Astrocyte of the cerebellum (primary cell): ENCODE results near the gene MTMR2.
"Not testable (repeated sequence)": the region's sequence is repeated elsewhere in the genome, so short reads cannot be mapped to it uniquely, and the experiment has no call there.

Source experiments
- DNase-seq: peaks from one replicate; pipeline ENCODE4 v3.0.0-alpha.2; 2011; ENCODE audit warnings: low read depth
- H3K4me3 ChIP-seq: 2 replicates; pipeline ENCODE4 v1.5.1; 2011; ENCODE audit warnings: mild to moderate bottlenecking, low read depth, low read length, moderate library complexity
- in situ Hi-C: cut with HindIII; loops from 2 replicates; pipeline ENCODE4 v1.10.0; 2017; ENCODE audit warnings: low sequenced_read_pairs
- TF ChIP-seq, protein P1 (sequence below): IDR thresholded peaks from 2 replicates; pipeline ENCODE4 v1.5.1; 2012; ENCODE audit warnings: low read length, low read depth, moderate library complexity, mild to moderate bottlenecking; ENCODE audit errors: missing control alignments

MTMR2 gene

DNA sequence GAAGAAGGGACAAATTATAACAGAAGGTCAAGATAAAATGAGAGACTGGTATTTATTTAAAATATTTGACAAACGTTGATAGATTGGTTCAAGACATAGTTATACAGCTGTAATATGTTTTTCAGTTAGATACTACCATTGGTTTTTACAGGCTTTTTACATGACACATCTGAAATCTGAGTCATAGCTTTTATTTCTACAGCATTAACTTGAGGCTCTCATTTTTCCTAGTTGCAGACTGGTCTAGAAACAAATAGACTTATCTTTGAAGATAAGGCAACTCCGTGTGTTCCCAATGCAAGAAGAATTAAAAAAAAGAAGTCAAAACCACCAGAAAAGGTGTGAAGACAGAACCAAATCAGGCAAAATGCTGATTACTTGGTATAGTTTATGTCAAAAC is 102.3 kb downstream of the MTMR2 start:
- in situ Hi-C loops = no loop called here
- TF ChIP-seq, protein P1, sequence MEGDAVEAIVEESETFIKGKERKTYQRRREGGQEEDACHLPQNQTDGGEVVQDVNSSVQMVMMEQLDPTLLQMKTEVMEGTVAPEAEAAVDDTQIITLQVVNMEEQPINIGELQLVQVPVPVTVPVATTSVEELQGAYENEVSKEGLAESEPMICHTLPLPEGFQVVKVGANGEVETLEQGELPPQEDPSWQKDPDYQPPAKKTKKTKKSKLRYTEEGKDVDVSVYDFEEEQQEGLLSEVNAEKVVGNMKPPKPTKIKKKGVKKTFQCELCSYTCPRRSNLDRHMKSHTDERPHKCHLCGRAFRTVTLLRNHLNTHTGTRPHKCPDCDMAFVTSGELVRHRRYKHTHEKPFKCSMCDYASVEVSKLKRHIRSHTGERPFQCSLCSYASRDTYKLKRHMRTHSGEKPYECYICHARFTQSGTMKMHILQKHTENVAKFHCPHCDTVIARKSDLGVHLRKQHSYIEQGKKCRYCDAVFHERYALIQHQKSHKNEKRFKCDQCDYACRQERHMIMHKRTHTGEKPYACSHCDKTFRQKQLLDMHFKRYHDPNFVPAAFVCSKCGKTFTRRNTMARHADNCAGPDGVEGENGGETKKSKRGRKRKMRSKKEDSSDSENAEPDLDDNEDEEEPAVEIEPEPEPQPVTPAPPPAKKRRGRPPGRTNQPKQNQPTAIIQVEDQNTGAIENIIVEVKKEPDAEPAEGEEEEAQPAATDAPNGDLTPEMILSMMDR = no peak
- H3K4me3 ChIP-seq = no peak overlapping the region
- DNase-seq = no peak

DNA sequence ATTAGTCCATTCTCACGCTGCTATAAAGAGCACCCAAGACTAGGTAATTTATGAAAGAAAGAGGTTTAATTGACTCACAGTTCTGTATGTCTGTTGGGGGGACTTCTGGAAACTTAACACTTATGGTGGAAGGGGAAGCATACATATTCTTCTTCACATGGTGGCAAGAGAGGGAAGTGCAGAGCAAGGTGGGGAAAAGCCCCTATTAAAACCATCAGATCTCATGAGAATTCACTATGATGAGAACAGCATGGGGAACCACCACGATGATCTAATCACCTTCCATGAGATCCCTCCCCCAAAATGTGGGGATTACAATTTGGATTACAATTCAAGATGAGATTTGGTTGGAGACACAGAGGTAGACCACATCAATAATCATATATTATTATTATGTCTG is 107.9 kb downstream of the MTMR2 start:
- no peak for DNase-seq
- TF ChIP-seq, protein P1 = no peak
- in situ Hi-C loops = no loop called here
- H3K4me3 ChIP-seq = no peak overlapping the region

DNA sequence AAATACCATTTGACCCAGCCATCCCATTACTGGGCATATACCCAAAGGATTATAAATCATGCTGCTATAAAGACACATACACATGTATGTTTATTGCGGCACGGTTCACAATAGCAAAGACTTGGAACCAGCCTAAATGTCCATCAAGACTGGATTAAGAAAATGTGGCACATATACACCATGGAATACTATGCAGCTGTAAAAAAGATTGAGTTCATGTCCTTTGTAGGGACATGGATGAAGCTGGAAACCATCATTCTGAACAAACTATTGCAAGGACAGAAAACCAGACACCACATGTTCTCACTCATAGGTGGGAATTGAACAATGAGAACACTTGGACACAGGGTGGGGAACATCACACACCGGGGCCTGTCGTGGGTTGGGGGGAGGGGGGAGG is 112.9 kb downstream of the MTMR2 start:
- H3K4me3 ChIP-seq, in situ Hi-C loops, DNase-seq: not testable (repeated sequence)

DNA sequence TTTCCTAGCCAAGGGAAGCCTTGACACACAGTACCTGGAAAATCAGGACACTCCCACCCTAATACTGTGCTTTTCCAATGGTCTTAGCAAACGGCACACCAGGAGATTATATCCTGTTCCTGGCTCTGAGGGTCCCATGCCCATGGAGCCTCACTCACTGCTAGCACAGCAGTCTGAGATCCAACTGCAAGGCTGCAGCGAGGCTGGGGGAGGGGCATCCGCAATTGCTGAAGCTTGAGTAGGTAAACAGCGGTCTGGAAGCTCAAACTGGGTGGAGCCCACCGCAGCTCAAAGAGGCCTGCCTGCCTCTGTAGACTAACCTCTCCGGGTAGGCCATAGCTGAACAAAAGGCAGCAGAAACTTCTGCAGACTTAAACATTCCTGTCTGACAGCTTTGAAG is 117.4 kb downstream of the MTMR2 start:
- DNase-seq, in situ Hi-C loops: not testable (repeated sequence)

DNA sequence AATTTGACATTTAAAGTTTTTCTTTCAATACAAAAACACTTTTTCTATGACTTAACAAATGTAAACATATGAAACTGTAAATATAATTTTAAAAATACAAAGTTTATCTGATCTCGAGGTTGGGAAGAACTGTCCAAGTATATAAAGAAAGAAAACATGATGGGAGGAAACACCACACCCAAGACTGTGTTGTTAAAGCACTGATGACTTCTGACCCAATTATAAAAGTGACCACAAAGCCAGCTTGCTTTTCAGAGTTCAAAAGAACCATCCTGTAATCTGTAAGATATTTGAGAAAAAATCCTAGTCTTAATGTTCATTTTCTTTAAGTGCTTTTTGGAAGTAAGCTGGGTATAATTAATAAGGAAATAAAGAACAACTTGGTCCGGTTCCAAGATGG is 118.0 kb downstream of the MTMR2 start:
- TF ChIP-seq, protein P1 = no peak
- no peak for DNase-seq
- in situ Hi-C loops = no loop called here
- no peak overlapping the region for H3K4me3 ChIP-seq

More for the DNA sequence above, 117.4 kb downstream of the MTMR2 start:
- not testable (repeated sequence) for H3K4me3 ChIP-seq

DNA sequence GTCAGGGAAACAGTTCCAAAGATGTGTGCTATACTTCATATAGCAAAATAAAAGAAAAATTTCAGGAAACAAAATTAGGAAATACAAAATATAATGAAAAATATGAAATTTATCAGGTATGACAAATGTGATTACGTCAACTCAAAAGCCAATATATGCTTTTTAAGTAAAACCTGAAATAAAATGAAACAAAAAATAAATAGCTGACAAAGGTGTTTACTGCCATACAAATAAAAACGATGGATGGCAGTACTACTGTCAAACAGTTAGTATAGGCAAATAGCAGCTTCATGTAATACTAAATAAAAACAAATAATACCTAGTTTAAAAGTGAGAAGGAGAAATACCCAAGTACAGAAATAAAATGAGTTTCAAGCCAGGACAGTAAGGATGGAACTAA is 119.9 kb downstream of the MTMR2 start:
- DNase-seq = no peak
- in situ Hi-C loops = no loop called here
- no peak overlapping the region for H3K4me3 ChIP-seq
- TF ChIP-seq, protein P1 = no peak

DNA sequence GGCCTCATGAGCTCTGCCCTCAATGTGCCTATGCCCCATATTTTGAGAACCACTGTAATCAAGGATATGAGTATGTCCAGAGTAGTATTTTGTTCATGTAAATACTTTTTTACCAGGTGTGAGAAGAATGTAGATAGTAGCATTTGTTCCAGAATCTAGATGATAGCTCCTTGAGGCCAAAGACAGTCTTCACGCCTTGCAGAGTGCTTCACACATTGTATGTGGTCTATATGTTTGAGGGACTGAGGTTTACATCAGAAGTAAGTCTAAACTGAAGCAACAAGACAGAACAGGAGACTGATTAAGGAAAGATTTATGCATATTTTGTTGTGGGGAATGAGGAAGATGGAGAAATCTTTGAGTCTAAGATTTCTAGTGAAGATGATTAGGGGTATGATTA is 121.1 kb downstream of the MTMR2 start:
- TF ChIP-seq, protein P1 = no peak
- no peak overlapping the region for H3K4me3 ChIP-seq
- in situ Hi-C loops = no loop called here
- no peak for DNase-seq

DNA sequence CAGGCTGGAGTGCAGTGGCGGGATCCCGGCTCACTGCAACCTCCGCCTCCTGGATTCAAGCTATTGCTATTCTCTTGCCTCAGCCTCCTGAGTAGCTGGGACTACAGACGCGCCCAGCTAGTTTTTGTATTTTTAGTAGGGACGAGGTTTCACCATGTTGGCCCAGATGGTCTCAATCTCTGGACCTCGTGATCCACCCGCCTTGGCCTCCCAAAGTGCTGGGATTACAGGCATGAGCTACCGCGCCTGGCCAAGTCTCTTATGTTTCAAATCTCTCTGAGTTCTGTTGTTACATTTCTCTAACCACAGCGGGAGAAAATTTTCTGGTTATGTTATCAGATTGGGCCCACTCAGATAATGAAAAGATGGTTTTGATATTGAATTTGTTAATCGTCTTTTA is 123.5 kb downstream of the MTMR2 start:
- TF ChIP-seq, protein P1 = no peak
- H3K4me3 ChIP-seq = no peak overlapping the region
- in situ Hi-C loops = no loop called here
- DNase-seq = no peak
